BLaER1 (cell line): ENCODE results near the gene GPRC6A.
"Not testable (repeated sequence)": the region's sequence is repeated elsewhere in the genome, so short reads cannot be mapped to it uniquely, and the experiment has no call there.

Experiments
- H3K27ac ChIP-seq: shearing (Covaris generic); formaldehyde crosslinking; 2 replicates; pipeline ENCODE4 v1.8.1; 2022
- H3K27me3 ChIP-seq: shearing (Covaris generic); formaldehyde crosslinking; 2 replicates; pipeline ENCODE4 v1.8.1; 2022
- H3K36me3 ChIP-seq: shearing (Covaris generic); formaldehyde crosslinking; 2 replicates; pipeline ENCODE4 v1.8.1; 2022
- H3K4me1 ChIP-seq: shearing (Covaris generic); formaldehyde crosslinking; 2 replicates; pipeline ENCODE4 v1.8.1; 2022
- H3K4me2 ChIP-seq: shearing (Covaris generic); formaldehyde crosslinking; 2 replicates; pipeline ENCODE4 v1.8.1; 2022
- H3K4me3 ChIP-seq: shearing (Covaris generic); formaldehyde crosslinking; 2 replicates; pipeline ENCODE4 v1.8.1; 2022
- H3K9ac ChIP-seq: shearing (Covaris generic); formaldehyde crosslinking; 2 replicates; pipeline ENCODE4 v1.8.1; 2022
- H3K9me3 ChIP-seq: shearing (Covaris generic); formaldehyde crosslinking; 2 replicates; pipeline ENCODE4 v1.8.1; 2022
- H4K20me1 ChIP-seq: shearing (Covaris generic); formaldehyde crosslinking; 2 replicates; pipeline ENCODE4 v1.8.1; 2022
- Cebpa-rat ChIP-seq: shearing (Covaris generic); IDR thresholded peaks from 2 replicates; pipeline ENCODE4 v1.8.1; 2022

GPRC6A gene

GRCh38 chr6:116840091-116840490 lies 11.2 kb upstream of the GPRC6A start:
- TF ChIP-seq Cebpa-rat: no peak
- Histone ChIP-seq H3K4me1 (no peaks in the 10 kb centered on the region), H3K4me3 (no peak overlapping the region), H3K36me3 (no peaks in the 10 kb centered on the region), H4K20me1 (no peaks in the 10 kb centered on the region), H3K4me2 (no peak overlapping the region), H3K9me3 (no peaks in the 10 kb centered on the region), H3K27ac (no peak overlapping the region), H3K27me3 (no peaks in the 10 kb centered on the region), H3K9ac (no peak overlapping the region)

- TF ChIP-seq Cebpa-rat: no peak
- H3K4me1 ChIP-seq: no peaks in the 10 kb centered on the region
- no peaks in the 10 kb centered on the region for H3K36me3 ChIP-seq
- H3K27ac ChIP-seq: no peak overlapping the region
- H3K27me3 ChIP-seq: no peaks in the 10 kb centered on the region
- no peak overlapping the region for H3K4me2 ChIP-seq
- no peaks in the 10 kb centered on the region for H4K20me1 ChIP-seq
- H3K9ac ChIP-seq: no peak overlapping the region
- H3K4me3 ChIP-seq: no peak overlapping the region
- H3K9me3 ChIP-seq: no peaks in the 10 kb centered on the region
Observed at GRCh38 chr6:116836606-116837342, 7.9 kb upstream of the GPRC6A start.

GRCh38 chr6:116834526-116834925 lies 5.6 kb upstream of the GPRC6A start:
- not testable (repeated sequence) for H3K27ac ChIP-seq, H3K4me2 ChIP-seq, H3K4me1 ChIP-seq, H3K36me3 ChIP-seq, H3K4me3 ChIP-seq, H3K9ac ChIP-seq, H3K27me3 ChIP-seq, H3K9me3 ChIP-seq, H4K20me1 ChIP-seq

GRCh38 chr6:116827561-116828240 lies 1.2 kb downstream of the GPRC6A start:
- Histone ChIP-seq H3K36me3 (no peaks in the 10 kb centered on the region), H3K4me2 (no peak overlapping the region), H3K27ac (no peak overlapping the region), H3K27me3 (no peaks in the 10 kb centered on the region), H3K9ac (no peak overlapping the region), H3K4me3 (no peak overlapping the region), H4K20me1 (no peaks in the 10 kb centered on the region), H3K4me1 (no peaks in the 10 kb centered on the region), H3K9me3 (no peaks in the 10 kb centered on the region)
- no peak for TF ChIP-seq Cebpa-rat

GRCh38 chr6:116816336-116816735 lies 12.5 kb downstream of the GPRC6A start:
- H3K4me2 ChIP-seq, H3K4me1 ChIP-seq, H3K27ac ChIP-seq, H3K27me3 ChIP-seq, H3K9ac ChIP-seq, H3K4me3 ChIP-seq, H4K20me1 ChIP-seq, H3K9me3 ChIP-seq, H3K36me3 ChIP-seq: not testable (repeated sequence)

- no peak overlapping the region for H3K4me3 ChIP-seq
- no peak overlapping the region for H3K27ac ChIP-seq
- no peak overlapping the region for H3K9ac ChIP-seq
- no peaks in the 10 kb centered on the region for H4K20me1 ChIP-seq
- no peaks in the 10 kb centered on the region for H3K36me3 ChIP-seq
- H3K27me3 ChIP-seq: no peaks in the 10 kb centered on the region
- no peaks in the 10 kb centered on the region for H3K4me1 ChIP-seq
- no peak for TF ChIP-seq Cebpa-rat
- no peak overlapping the region for H3K4me2 ChIP-seq
- peaks cover 8% of the 10 kb centered on the region for H3K9me3 ChIP-seq
Observed at GRCh38 chr6:116812051-116812650, 16.7 kb downstream of the GPRC6A start.

GRCh38 chr6:116801971-116802370 lies 26.9 kb downstream of the GPRC6A start:
- no peak for TF ChIP-seq Cebpa-rat
- H3K9me3 ChIP-seq: no peaks in the 10 kb centered on the region
- no peaks in the 10 kb centered on the region for H4K20me1 ChIP-seq
- no peak overlapping the region for H3K9ac ChIP-seq
- H3K27me3 ChIP-seq: no peaks in the 10 kb centered on the region
- no peak overlapping the region for H3K4me3 ChIP-seq
- no peak overlapping the region for H3K4me2 ChIP-seq
- no peaks in the 10 kb centered on the region for H3K4me1 ChIP-seq
- H3K27ac ChIP-seq: no peak overlapping the region
- no peaks in the 10 kb centered on the region for H3K36me3 ChIP-seq

- Histone ChIP-seq H3K4me2 (no peak overlapping the region), H3K9me3 (no peaks in the 10 kb centered on the region), H3K4me3 (no peak overlapping the region), H3K9ac (no peak overlapping the region), H3K27me3 (no peaks in the 10 kb centered on the region), H3K27ac (no peak overlapping the region), H3K4me1 (no peaks in the 10 kb centered on the region), H3K36me3 (no peaks in the 10 kb centered on the region), H4K20me1 (no peaks in the 10 kb centered on the region)
- TF ChIP-seq Cebpa-rat: no peak
Observed at GRCh38 chr6:116799945-116800344, 28.9 kb downstream of the GPRC6A start.

GRCh38 chr6:116797585-116797984 lies 31.3 kb downstream of the GPRC6A start:
- H3K4me2 ChIP-seq: no peak overlapping the region
- no peak overlapping the region for H3K4me3 ChIP-seq
- no peaks in the 10 kb centered on the region for H3K27me3 ChIP-seq
- no peaks in the 10 kb centered on the region for H3K9me3 ChIP-seq
- no peak overlapping the region for H3K9ac ChIP-seq
- no peaks in the 10 kb centered on the region for H3K4me1 ChIP-seq
- H3K27ac ChIP-seq: no peak overlapping the region
- H3K36me3 ChIP-seq: no peaks in the 10 kb centered on the region
- TF ChIP-seq Cebpa-rat: no peak
- no peaks in the 10 kb centered on the region for H4K20me1 ChIP-seq

- TF ChIP-seq Cebpa-rat: no peak
- H3K9me3 ChIP-seq: no peaks in the 10 kb centered on the region
- H3K27ac ChIP-seq: no peak overlapping the region
- H3K4me2 ChIP-seq: no peak overlapping the region
- H3K36me3 ChIP-seq: no peaks in the 10 kb centered on the region
- no peaks in the 10 kb centered on the region for H3K27me3 ChIP-seq
- H3K4me1 ChIP-seq: no peaks in the 10 kb centered on the region
- no peaks in the 10 kb centered on the region for H4K20me1 ChIP-seq
- H3K9ac ChIP-seq: no peak overlapping the region
- no peak overlapping the region for H3K4me3 ChIP-seq
Observed at GRCh38 chr6:116793224-116793623, 35.7 kb downstream of the GPRC6A start.
